Heart left ventricle (tissue), 16 donors: ENCODE results near the gene CHRD. TPM values are rescaled to one million over a fixed set of nuclear protein-coding genes. Genes with fewer than 3 reads are reported as not detected.
A peak's percentile ranks its signal among the peaks of the same experiment; 100 is the strongest.

Experiments
- ATAC-seq, 4 donors: fragments of 200-7000 bp; cut with Tn5 transposase; one replicate each; pipeline ENCODE4 v1.9.1; 2020 to 2022; ENCODE audit warnings: moderate library complexity in 4 of 4, mild to moderate bottlenecking in 3 of 4, moderate number of reproducible peaks in 1 of 4
- DNase-seq, 5 donors: peaks; one replicate each; pipeline ENCODE4 v3.0.0-alpha.2; 2020
- H3K27ac ChIP-seq, 12 donors: fragments of 200-600 bp; sonication (generic) in 4 of 12; one replicate each; pipeline versions ENCODE4 v1.5.0 to v1.8.0; 2016 to 2022; ENCODE audit warnings: mild to moderate bottlenecking in 2 of 12
- H3K27me3 ChIP-seq, 9 donors: fragments of 200-600 bp; sonication (generic) in 2 of 9; one replicate each; pipeline versions ENCODE4 v1.5.1 to v1.8.0; 2016 to 2022; ENCODE audit warnings: mild to moderate bottlenecking in 3 of 9
- H3K36me3 ChIP-seq, 9 donors: fragments of 200-600 bp; sonication (generic) in 2 of 9; one replicate each; pipeline versions ENCODE4 v1.5.0 to v1.8.0; 2018 to 2022; ENCODE audit warnings: mild to moderate bottlenecking in 2 of 9
- H3K4me1 ChIP-seq, 12 donors: fragments of 200-600 bp; sonication (generic) in 4 of 12; one replicate each; pipeline versions ENCODE4 v1.5.0 to v1.8.0; 2016 to 2022; ENCODE audit warnings: mild to moderate bottlenecking in 3 of 12
- H3K4me3 ChIP-seq, 12 donors: fragments of 200-600 bp; sonication (generic) in 4 of 12; one replicate each; pipeline versions ENCODE4 v1.5.0 to v1.8.0; 2017 to 2022; ENCODE audit warnings: mild to moderate bottlenecking in 9 of 12, moderate library complexity in 4 of 12
- H3K9me3 ChIP-seq, 12 donors: fragments of 200-600 bp; sonication (generic) in 4 of 12; one replicate each; pipeline versions ENCODE4 v1.5.0 to v1.8.0; 2016 to 2022; ENCODE audit warnings: mild to moderate bottlenecking in 1 of 12
- POLR2A ChIP-seq, 2 donors: fragments of 450-650 bp; IDR thresholded peaks; one replicate each; pipeline ENCODE4 v1.6.1; 2017; ENCODE audit warnings: antibody characterized with exemption in 2 of 2, mild to moderate bottlenecking in 2 of 2, moderate library complexity in 2 of 2
- WGBS, 4 donors: extraction: QIAGEN DNeasy Blood & Tissue Kit in 2 of 4; methylation state at CpG; one replicate each; pipeline versions ENCODE4 v1.1.5 to v1.1.7; 2013 to 2018; 5-methylcytosine and 5-hydroxymethylcytosine counted together
- intact Hi-C, 10 donors: fragments of 100-400 bp; cut with DNase I; formaldehyde crosslinking; loops; one replicate each; pipeline versions ENCODE4 v1.11.1 to v1.14.2; 2022
- polyA plus RNA-seq, 2 donors: library from polyadenylated mRNA; stranded (reverse); fragments of 200-250 nt; gene quantifications; one replicate each; pipeline ENCODE4 v1.2.3, GENCODE V29; 2013
- total RNA-seq, 9 donors: library from RNA; depleted of rRNA in 2 of 9; stranded (reverse); fragments of >200 nt in 2 of 9; fragmentation: NEBNext Ultra II Directional in 3 of 9; extraction: Animal tissue kit (Norgen Biotek cat#: 25700) in 3 of 9; gene quantifications; one replicate each; pipeline versions ENCODE4 v1.1.0 to v1.2.4, GENCODE V29; 2016 to 2023
- TF ChIP-seq, protein P1 (sequence below), 12 donors: fragments of 200-600 bp; sonication (generic) in 4 of 12; IDR thresholded peaks; one replicate each; pipeline versions ENCODE4 v1.5.0 to v1.8.0; 2018 to 2022; ENCODE audit warnings: antibody characterized with exemption in 12 of 12, mild to moderate bottlenecking in 5 of 12
- donor health status: ischemic (EF 13 %, LVEDD 7.1; RV severe dilation, severe dysfunction).
- donor health status: healthy with polysubstance abuse.
- donor health status: DM: no; HTN: yes; CAD: no.
- donor health status: DM: no; HTN: no; CAD: no.
- donor health status: ischemic (EF 25% LVEDD 6.9; RV normal size, moderate dysfunction).
- donor health status: ischemic (EF 25% LVEDD 5.7; RV mildly dilated, moderate dysfunction).
- donor health status: healthy.
- donor health status: DM: yes; HTN: yes; CAD: no.
- donor health status: ischemic (EF 35%, LVEDD 5.7; RV mildly dilated, moderate dysfunction).
- donor health status: nonischemic (EF 11% LVEDD 7.7; RV severe dilation, severe dysfunction).
- donor health status: DM: yes; HTN: yes; CAD: no.
- donor health status: PGD.
- donor health status: ischemic (EF 29% LVEDD 5.4; RV normal size, mild dysfunction).
- donor health status: nonischemic (EF 23%, LVEDD 6.1; RV moderate dilation, normal function).

The CHRD gene
- total and polyA plus RNA-seq, 11 donors, result 2.0 to 7.4 (median 4.8) TPM

DNA sequence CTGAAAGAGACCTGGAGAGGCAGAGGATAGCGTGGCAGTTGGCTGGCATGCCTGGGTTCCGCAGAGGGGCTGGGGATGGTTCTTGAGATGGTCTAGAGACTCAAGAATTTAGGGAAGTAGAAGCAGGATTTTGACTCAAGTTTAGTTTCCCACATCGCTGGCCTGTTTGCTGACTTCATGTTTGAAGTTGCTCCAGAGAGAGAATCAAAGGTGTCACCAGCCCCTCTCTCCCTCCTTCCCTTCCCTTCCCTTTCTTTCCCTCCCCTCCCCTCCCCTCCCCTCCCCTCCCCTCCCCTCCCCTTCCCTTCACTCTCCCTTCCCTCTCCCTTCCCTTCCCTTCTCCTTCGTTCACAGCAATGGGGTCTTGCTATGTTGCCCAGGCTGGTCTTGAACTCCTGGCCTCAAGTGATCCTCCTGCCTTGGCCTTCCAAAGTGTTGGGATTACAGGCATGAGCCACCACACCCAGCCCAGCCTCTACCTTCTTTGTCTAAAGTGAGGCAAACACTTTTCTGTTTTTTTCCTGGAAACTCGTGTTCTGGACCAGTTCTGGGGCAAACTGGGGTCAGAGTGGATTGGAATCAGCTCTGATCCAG is 10.2 kb downstream of the CHRD start:
- H3K27ac ChIP-seq, result no peak overlapping the region
- 87 to 92% (median 90%) methylated on average over 5 of the region's 5 CpGs for whole genome bisulfite sequencing, 4 donors
- intact Hi-C loops, result no loop called here

DNA sequence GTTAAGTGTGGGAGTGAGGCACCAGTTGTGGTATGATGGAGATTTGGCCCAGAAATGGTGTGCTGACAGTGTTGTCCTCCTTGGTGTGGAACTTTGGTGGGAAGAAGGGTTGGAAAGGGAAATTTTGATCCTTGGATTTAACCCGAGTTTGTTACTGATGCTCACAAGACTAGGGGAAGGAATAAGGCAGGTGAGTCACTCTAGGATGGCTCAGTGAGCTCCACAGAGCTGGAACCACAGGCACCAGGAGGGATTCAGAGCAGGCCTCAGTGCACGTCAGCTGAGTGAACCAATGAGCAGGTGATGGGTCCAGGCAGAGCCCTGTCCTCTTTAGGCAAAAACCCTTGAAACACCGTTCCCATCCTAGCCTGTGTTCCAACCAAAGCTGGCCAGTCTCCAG is 11.4 kb downstream of the CHRD start:
- no peaks in the 10 kb centered on the region for H3K4me1 ChIP-seq
- TF ChIP-seq, protein P1, sequence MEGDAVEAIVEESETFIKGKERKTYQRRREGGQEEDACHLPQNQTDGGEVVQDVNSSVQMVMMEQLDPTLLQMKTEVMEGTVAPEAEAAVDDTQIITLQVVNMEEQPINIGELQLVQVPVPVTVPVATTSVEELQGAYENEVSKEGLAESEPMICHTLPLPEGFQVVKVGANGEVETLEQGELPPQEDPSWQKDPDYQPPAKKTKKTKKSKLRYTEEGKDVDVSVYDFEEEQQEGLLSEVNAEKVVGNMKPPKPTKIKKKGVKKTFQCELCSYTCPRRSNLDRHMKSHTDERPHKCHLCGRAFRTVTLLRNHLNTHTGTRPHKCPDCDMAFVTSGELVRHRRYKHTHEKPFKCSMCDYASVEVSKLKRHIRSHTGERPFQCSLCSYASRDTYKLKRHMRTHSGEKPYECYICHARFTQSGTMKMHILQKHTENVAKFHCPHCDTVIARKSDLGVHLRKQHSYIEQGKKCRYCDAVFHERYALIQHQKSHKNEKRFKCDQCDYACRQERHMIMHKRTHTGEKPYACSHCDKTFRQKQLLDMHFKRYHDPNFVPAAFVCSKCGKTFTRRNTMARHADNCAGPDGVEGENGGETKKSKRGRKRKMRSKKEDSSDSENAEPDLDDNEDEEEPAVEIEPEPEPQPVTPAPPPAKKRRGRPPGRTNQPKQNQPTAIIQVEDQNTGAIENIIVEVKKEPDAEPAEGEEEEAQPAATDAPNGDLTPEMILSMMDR (IDR thresholded peaks at IDR 0.05), result no peak
- TF ChIP-seq POLR2A (IDR thresholded peaks at IDR 0.05), result no peak
- DNase-seq, result no peak
- WGBS, 4 donors, result 77 to 84% (median 79%) methylated on average over 3 of the region's 3 CpGs
- no peak overlapping the region for H3K27ac ChIP-seq
- no peak for ATAC-seq
- peaks cover 0 to 14% (median 0%) of the 10 kb centered on the region in 9 donors for H3K36me3 ChIP-seq
- intact Hi-C loops, result no loop called here
- H3K27me3 ChIP-seq, result peaks cover 0 to 8% (median 0%) of the 10 kb centered on the region in 9 donors
- no peak overlapping the region for H3K4me3 ChIP-seq
- H3K9me3 ChIP-seq, result no peaks in the 10 kb centered on the region

More for the DNA sequence above, 10.2 kb downstream of the CHRD start:
- DNase-seq, result no peak
- no peaks in the 10 kb centered on the region for H3K9me3 ChIP-seq
- H3K36me3 ChIP-seq, result peaks cover 0 to 19% (median 0%) of the 10 kb centered on the region in 9 donors
- H3K4me3 ChIP-seq, result no peak overlapping the region
- no peak for ATAC-seq
- no peaks in the 10 kb centered on the region for H3K4me1 ChIP-seq
- TF ChIP-seq, protein P1 (IDR thresholded peaks at IDR 0.05), result no peak
- no peak for TF ChIP-seq POLR2A (IDR thresholded peaks at IDR 0.05)
- peaks cover 0 to 9% (median 0%) of the 10 kb centered on the region in 9 donors for H3K27me3 ChIP-seq

DNA sequence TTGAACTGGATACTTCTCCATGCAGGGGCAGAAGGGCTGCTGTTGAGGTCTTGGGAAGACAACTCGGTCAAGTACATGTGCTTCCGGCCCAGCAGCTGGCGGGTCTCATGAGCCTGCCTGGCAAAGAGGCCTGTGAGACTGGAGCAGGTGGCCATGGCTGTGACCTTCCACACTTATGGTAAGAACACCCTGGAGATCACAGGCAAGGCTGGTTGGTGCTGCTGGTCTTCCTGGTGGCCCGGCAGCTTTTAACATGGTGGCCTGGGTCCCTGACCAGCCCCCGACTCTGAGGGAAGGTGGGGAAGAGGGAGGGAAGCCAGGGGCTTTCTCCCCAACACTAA is 15.4 kb downstream of the CHRD start:
- intact Hi-C loops, result no loop called here
- Histone ChIP-seq H3K4me1 (peaks cover 0 to 5% (median 0%) of the 10 kb centered on the region in 12 donors), H3K27ac (no peak overlapping the region), H3K36me3 (no peaks in the 10 kb centered on the region), H3K9me3 (no peaks in the 10 kb centered on the region), H3K4me3 (no peak overlapping the region), H3K27me3 (peaks cover 0 to 14% (median under 1%) of the 10 kb centered on the region in 9 donors)
- ATAC-seq, result no peak
- DNase-seq, result no peak
- WGBS, 4 donors, result 81 to 92% (median 87%) methylated on average over 5 of the region's 5 CpGs
- TF ChIP-seq, protein P1 (IDR thresholded peaks at IDR 0.05), result no peak
- TF ChIP-seq POLR2A (IDR thresholded peaks at IDR 0.05), result no peak

DNA sequence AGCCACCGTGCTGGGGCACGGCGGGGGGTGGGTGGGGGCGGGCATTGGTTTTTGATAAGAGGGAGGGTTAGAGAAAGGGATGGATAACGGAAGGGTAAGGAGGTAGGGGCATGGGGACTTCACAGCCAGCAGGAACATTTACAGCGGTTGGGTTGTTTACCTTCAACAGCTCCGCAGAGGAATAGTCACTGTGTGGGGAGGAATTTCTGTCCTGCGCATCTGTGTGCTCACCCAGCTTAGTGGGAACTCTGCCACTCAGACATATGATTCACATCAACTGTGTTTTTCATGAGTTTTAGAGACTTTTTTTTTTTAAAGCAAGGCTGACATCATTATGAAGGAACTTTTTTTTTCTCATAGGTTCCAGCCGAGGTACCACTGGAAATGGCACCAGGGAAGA is 19.6 kb downstream of the CHRD start:
- Histone ChIP-seq H3K4me3 (no peak overlapping the region), H3K4me1 (peaks cover 0 to 5% (median 0%) of the 10 kb centered on the region in 12 donors), H3K36me3 (no peaks in the 10 kb centered on the region), H3K27me3 (peaks cover 0 to 31% (median 6%) of the 10 kb centered on the region in 9 donors), H3K9me3 (no peaks in the 10 kb centered on the region), H3K27ac (peak overlapping the region in 1 of 12 donors; percentile 18)
- ATAC-seq (peak in 3 of 4 donors; percentile 68 to 90 (median 71)), DNase-seq (no peak)
- TF ChIP-seq, protein P1 (IDR thresholded peaks at IDR 0.05), result no peak
- 17 to 23% (median 18%) methylated on average over 9 of the region's 9 CpGs for WGBS, 4 donors
- intact Hi-C loops, result no loop called here
